GM19035 (cell line): ENCODE data around the gene ETS1.

ENCODE experiments used
- ATAC-seq: cut with Tn5 transposase; IDR thresholded peaks from one replicate; pipeline ENCODE4 v1.9.1; 2021; ENCODE audit not compliant: unreplicated experiment

The ETS1 gene

DNA sequence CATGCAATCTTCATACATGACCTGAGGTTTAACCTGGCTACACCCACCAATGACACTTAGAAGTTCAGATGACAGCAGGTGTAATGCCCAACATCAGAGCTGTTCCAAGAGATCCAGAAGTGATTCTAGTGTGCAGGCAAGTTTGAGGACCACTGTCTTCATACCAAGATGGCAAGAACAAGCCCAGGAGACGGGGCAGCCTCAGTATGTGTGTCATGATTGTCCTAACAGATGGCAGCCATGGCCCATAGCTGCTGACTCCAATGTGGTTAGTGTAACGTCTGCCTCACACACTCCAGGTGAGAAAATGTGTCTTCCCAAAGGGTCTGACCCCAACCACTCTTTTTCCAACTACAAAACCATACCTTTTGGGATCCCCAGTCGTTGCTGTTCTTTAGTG is 97.3 kb downstream of the ETS1 start:
- no peak for ATAC-seq

- ATAC-seq: no peak
Observed at GRCh38 chr11:128488471-128488870, 98.9 kb downstream of the ETS1 start.

GRCh38 chr11:128487978-128488377 is 99.4 kb downstream of the ETS1 start:
- ATAC-seq: no peak

DNA sequence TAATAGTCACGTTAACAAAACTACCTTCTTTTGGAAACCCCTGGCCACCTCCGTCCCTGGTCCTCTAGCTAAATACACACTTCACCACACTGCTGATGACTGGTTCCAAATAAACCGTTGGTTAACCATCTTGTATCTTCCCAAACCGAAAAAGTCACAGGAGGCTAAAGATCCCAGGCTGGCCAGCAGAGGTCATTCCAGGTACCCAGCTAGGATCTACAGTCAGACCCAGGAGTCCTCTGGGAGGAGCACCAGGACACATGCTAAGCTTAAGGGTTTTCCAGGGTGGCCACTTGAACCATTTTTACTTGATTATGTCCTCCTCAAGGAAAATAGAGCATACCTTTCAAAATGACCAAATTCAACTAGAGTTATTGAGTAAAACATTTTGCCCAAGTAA is 103.2 kb downstream of the ETS1 start:
- ATAC-seq: no peak

DNA sequence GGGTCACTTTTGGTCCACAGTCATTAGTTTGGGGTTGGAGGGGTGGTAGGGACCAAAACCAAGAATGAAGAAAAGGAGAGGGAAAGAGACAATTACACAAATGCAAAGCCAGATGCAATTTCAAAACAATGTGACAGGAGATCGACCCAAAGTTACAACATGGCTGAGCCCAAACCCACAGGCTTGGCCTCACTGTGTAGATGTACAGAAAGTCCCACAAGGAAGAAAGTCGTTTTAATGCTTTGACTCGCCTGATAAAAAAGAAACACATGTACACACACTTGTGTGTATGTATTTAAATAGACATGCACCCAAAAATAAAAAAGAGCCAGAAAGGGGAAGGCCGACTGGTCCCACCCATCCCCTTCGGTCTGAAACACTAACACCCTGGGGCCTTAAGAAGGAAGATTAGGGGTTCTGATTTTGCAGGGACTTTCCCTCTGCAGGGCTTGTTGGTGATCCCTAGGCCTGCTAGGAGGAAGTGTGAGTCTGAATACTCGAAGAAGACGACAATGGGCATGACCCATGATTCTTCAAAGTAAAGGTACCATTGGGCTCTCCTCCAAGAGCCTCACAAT is 104.1 kb downstream of the ETS1 start:
- ATAC-seq: peak; percentile 70

- ATAC-seq: peak; percentile 58
Observed at GRCh38 chr11:128482512-128483191, 104.7 kb downstream of the ETS1 start.

GRCh38 chr11:128482092-128482491 is 105.3 kb downstream of the ETS1 start:
- ATAC-seq: no peak

GRCh38 chr11:128481135-128481534 is 106.2 kb downstream of the ETS1 start:
- ATAC-seq: no peak

- ATAC-seq: no peak
Observed at GRCh38 chr11:128480665-128481064, 106.7 kb downstream of the ETS1 start.

- ATAC-seq: no peak
Observed at GRCh38 chr11:128480066-128480465, 107.3 kb downstream of the ETS1 start.

DNA sequence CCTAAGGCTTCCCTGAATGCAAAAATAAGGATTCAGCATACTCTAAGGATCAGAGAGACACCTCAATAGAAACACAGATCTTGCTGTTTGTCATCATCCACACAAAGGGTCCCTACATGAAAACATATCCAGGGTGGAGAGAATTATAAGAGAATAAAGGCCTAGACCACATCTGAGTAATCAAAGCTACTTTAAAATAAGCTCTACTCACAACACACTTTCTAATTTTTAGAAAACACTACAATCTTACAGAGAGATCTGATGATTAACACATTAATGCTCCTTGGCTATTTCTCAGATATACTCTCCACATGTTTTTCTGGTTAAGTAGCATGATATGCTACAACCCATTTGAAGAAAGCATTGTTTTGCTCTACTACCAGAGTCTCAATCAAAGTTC is 108.2 kb downstream of the ETS1 start:
- ATAC-seq: no peak

DNA sequence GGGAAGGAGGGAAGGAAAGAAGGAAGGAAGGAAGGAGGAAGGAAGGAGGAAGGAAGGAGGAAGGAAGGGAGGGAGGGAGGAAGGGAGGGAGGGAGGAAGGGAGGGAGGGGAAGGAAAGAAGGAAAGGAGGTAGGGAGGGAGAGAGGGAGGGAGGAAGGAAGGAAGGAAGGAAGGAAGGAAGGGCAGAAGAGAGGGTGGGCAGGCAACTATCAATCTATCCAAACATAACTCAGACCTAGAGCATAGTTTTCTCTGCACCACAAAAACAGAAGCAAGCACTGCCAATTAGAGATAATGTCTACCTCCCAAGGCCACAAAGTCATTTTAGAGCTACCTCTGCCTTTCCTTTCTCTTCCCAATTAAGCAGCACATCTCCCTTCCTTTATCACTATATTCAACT is 109.1 kb downstream of the ETS1 start:
- no peak for ATAC-seq

DNA sequence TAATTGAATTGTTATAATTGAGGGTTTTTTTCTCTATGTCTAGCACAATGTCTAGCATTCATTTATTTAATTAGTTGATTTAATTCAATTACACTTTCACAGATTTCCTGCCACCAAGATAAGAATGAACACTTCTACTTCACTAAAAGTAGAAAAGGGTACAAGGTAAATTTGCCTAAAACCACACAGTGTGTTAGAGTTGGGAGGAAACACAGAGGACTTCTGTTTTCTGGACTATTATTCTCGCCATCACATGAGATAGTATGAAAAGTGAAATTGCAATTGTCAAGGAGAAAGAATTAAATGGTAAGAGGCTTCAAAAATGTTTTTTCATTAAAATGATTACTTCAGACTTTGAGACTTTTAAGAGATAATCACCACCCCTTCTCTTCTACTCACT is 109.5 kb downstream of the ETS1 start:
- ATAC-seq: no peak

DNA sequence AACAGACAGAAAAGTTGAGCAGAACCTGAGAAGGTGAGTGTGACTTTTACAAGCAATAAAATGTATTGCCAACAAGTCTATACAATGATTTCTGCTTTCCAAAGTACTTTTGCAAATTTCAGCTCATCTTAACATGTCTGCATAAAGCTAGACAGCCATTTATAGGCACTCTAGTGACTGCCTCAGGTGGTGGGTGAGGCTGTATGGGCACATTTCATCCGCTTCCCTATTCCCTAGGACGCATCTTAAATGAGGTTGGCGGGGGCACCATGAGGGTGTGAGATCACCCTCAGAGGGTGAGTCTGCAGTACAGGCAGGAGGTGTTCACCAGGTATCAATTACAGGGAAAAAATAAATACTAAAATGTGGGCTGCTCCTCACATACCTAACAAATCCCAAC is 110.1 kb downstream of the ETS1 start:
- ATAC-seq: no peak

DNA sequence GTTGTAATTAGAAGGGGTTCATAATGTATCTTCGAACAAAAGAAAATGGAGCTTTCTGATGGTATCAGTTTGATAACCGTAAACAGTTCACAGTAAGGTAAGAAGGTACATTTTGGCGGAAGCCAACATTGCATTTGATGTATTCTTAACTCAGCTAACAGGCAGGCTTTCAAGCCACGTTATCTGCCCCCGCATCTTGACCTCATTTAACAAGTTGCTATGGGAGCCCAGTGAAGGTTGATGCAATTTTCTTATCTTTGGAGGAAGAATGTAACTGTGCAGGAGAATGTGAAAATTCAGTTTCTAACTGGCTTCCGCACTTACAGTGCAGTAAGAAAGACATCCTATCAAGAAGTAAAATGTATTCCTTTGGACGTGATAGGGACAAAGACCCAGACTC is 110.6 kb downstream of the ETS1 start:
- no peak for ATAC-seq

DNA sequence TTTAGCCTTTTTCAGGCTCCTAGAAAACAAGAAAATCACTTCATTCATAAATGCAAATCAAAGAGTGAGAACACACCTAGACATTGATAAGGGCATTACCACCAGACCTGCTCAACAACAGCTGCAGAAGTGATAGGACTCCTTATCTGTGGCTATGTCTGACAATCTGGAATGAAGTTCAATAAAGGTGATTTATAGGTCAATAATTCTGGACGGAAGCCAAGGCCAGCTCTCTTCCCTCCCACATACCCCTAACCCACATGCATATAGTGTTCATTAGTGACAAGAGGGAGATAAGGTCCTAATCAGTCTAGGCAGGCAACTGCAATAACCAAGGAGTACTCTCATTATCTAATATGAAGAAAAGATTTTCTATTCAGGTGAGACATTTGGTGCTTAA is 111.3 kb downstream of the ETS1 start:
- no peak for ATAC-seq

- ATAC-seq: no peak
Observed at GRCh38 chr11:128474036-128474874, 113.1 kb downstream of the ETS1 start.

DNA sequence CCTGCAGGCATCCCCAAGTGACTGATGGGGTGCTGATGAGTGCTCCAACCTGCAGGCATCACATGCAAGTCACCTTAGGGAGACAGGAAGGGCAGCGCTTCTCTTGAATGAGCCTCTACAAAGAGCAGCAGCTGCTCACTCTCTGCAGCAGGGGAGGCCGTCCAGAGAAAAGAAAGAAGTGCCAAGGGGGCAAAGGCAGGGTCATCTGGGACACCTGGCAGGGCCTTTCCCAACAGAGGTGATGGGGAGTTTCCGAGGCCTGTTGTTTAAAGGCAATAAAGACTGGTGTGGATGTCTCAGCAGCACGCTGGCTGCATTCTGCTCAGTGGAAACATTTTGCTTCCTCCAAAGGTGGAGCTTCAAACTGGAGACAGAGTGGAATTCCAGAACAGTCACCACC is 113.7 kb downstream of the ETS1 start:
- no peak for ATAC-seq

DNA sequence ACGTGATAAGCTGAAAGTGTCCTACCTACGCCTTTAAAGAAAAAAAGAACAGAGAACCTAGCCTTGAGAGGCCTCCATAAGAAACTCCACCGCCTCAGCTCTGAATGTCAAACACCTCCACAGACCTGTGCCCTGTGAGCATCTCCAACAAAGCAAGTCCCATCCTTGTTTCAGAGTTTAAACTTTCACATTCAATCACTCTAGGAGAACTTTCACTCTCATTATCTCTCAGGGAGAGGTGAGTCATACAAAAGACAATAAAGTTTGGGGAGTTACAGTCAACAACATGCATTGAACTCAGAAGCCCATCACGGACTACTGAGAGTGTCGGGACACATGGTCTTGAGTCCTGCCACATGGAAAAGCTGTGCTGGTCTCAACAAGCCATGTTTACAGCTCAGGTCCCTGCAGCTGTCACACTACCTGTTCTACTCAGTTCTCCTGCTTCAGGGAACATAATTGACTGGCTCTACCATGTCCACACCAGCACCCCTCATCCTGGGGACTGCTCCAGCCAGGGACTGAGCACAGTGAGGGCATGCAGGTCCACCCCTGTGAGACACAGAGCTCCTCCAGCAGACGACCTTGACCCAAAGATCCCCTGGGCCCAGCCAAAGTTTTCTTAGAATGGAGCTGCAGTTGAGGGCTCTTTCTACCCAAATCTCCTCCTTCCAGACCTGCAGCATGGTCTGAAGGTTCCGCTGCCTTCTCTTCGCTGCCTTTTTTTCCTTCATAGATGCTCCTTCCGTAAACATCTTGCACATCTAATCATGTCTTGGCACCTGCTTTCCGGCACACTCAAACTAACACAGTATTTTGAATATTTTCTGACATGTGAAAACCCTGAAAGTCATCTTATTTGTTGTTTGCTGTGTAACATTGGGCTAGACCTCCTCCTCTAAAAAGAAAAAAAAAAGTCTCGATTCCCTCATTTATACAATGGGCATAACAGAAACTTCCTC is 114.9 kb downstream of the ETS1 start:
- ATAC-seq: peak; percentile 40

GRCh38 chr11:128471138-128471661 is 116.2 kb downstream of the ETS1 start:
- peak; percentile 44 for ATAC-seq

GRCh38 chr11:128470081-128470480 is 117.3 kb downstream of the ETS1 start:
- ATAC-seq: no peak
